Fibroblast of pulmonary artery (primary cell): ENCODE measurements around the gene EYS.

ENCODE experiments used
- DNase-seq: peaks from one replicate; pipeline ENCODE4 v3.0.0-alpha.2; 2010; ENCODE audit warnings: low read depth
- H3K4me3 ChIP-seq: replicated peaks from 2 replicates; pipeline ENCODE4 v1.5.1; 2011; ENCODE audit warnings: low read depth, mild to moderate bottlenecking, control low read depth, low read length, moderate library complexity
- TF ChIP-seq, protein P1 (sequence below): IDR thresholded peaks from 2 replicates; pipeline ENCODE4 v1.5.1; 2011; ENCODE audit warnings: mild to moderate bottlenecking, control low read depth, low read length, inconsistent platforms; ENCODE audit errors: missing control alignments

The EYS gene

DNA sequence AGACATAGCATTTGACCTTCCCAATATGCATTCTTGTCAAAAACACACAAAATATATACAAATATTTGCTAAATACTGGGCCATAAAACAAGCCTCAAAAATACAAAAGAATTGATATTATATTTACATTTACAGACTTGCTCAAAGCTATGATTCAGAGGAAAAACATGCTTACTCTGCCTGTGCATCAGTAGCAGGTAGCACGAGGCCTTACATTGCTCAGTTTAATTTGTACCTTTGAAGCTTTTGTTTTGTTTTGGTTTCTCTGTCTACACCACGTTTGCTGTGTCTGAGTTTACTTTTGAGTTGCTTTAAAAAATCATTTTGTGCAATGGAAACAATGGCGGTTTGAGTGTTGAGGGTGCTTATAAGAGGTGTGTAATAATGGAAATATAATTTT is 1972.1 kb downstream of the EYS start:
- no peak for DNase-seq
- TF ChIP-seq, protein P1, sequence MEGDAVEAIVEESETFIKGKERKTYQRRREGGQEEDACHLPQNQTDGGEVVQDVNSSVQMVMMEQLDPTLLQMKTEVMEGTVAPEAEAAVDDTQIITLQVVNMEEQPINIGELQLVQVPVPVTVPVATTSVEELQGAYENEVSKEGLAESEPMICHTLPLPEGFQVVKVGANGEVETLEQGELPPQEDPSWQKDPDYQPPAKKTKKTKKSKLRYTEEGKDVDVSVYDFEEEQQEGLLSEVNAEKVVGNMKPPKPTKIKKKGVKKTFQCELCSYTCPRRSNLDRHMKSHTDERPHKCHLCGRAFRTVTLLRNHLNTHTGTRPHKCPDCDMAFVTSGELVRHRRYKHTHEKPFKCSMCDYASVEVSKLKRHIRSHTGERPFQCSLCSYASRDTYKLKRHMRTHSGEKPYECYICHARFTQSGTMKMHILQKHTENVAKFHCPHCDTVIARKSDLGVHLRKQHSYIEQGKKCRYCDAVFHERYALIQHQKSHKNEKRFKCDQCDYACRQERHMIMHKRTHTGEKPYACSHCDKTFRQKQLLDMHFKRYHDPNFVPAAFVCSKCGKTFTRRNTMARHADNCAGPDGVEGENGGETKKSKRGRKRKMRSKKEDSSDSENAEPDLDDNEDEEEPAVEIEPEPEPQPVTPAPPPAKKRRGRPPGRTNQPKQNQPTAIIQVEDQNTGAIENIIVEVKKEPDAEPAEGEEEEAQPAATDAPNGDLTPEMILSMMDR, result no peak
- no peak overlapping the region for H3K4me3 ChIP-seq

DNA sequence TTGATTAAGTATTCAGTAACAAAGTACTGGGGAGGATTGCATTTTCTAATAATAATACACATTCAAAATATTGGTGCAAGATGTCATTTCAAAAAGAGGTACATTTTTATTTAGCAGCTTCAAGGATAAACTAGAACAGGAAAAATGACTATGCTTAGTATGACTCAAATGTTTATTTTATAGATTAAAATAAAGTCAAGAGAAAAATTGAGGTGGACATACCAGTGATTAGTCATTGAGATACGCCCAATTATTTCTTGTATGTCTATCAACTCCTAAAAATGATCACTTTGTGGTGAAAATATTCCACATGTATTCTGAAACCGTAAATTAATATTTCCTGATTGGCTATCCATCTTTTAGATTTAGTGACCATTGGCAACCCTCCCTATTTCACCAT is 1974.7 kb downstream of the EYS start:
- TF ChIP-seq, protein P1, result no peak
- DNase-seq, result peak; percentile 17
- no peak overlapping the region for H3K4me3 ChIP-seq

DNA sequence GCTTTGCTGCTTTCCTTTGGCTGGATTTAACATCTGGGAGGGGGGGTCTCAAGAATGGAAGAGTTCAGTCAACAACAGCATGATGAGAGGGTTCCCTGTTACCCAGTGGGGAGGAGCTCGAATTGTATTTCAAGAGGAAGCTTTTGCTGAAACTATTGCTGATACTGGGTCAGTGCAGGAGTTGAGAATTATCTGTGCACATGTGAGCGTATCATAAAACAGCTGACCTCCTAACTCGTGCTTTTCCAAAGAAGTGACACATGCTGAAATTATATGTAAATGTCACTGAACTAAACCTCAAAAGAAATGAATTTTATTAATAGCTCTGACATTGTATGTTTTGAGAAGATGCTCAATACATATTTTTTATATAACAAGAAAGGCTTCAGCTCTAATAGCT is 1975.1 kb downstream of the EYS start:
- DNase-seq, result no peak
- TF ChIP-seq, protein P1, result no peak
- no peak overlapping the region for H3K4me3 ChIP-seq

DNA sequence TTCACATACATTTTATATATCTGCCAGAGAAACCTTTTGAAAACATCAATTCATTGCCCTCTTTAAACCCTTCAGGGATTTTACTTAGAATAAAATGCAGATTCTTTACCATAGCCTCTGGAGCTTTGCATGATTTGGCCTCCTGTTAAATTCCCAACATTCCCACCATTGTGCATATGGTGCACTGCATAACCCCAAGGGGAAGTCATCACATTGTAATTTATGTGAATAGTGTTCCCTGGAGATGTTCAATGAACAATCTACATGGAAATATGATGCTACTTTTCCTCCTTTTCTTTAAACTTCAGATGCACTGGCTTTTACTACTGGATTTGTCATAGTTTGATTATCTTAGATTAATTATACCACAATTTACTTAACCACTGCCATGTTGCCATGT is 1976.7 kb downstream of the EYS start:
- TF ChIP-seq, protein P1, result no peak
- no peak for DNase-seq
- H3K4me3 ChIP-seq, result no peak overlapping the region

DNA sequence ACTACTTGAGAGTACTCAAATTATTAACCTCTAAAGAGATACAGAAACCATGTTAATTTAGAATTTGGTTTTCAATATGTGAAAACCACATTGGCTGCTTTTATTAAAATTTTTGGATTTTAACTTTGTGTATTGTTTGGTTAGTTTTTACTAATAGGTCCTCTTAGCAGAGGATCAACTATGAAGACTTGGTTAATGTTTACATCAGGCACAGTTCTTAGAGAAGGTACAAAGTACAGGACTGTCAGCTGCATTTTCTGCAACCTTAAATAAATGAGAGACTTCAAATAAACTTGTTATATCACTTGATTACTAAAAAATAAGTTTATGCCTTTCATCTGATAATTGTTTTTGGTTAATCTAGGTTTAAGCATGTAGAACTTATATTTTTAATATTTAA is 1982.3 kb downstream of the EYS start:
- no peak overlapping the region for H3K4me3 ChIP-seq
- TF ChIP-seq, protein P1, result no peak
- DNase-seq, result no peak

DNA sequence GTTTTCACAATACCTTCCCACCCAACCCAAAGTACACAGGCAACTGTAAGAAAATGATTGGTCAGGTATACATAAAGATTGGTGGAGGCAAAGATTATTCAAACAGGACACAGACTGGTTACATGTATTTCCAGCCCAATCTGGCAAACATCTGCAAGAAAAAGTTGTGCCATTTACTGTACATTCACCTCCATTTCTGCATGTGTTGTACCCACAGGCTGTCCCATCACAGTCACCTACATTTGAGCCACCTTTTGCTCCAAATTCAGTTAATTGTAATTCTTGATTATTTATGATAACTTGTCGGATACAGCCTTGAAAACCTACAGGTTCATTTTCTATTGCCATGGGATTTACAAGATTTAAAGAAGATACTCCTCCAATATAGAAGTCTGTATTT is 1985.8 kb downstream of the EYS start:
- no peak overlapping the region for H3K4me3 ChIP-seq
- TF ChIP-seq, protein P1, result no peak
- DNase-seq, result no peak

DNA sequence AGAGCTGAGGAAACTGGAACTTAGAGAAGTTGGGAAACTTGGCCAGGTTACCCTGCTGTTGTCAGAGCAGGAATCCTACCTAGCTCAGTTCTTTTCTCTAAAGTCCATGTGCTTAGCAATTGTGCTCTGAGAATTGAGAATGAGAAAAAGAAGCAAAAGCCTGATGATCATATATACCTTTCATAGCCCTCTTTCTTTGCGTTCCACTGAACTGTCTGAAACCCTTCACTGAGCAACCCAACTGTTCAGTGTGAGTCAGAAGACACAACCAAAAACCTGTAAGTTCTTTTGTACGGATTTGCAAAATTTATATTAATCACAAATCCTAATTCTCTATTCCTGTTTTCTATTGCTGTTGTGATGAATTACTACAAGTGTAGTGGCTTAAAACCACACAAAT is 1990.9 kb downstream of the EYS start:
- DNase-seq, result no peak
- TF ChIP-seq, protein P1, result no peak
- no peak overlapping the region for H3K4me3 ChIP-seq
